WERI-Rb-1 (cell line): ENCODE results near the gene LCN6.
A peak's percentile ranks its signal among the peaks of the same experiment; 100 is the strongest.
"Not testable (repeated sequence)": the region's sequence is repeated elsewhere in the genome, so short reads cannot be mapped to it uniquely, and the experiment has no call there.

Experiments
- DNase-seq: peaks from one replicate; pipeline ENCODE4 v3.0.0-alpha.2; 2020
- H3K27ac ChIP-seq: fragments of 250-450 bp; sonication (Bioruptor Pico); 2 replicates; pipeline ENCODE4 v1.5.1; 2020; ENCODE audit warnings: mild to moderate bottlenecking, moderate library complexity
- H3K27me3 ChIP-seq: fragments of 250-450 bp; sonication (Bioruptor Pico); 2 replicates; pipeline ENCODE4 v1.5.1; 2021; ENCODE audit warnings: mild to moderate bottlenecking, low read depth, moderate library complexity; ENCODE audit not compliant: insufficient read depth, severe bottlenecking
- H3K36me3 ChIP-seq: fragments of 250-450 bp; sonication (Bioruptor Pico); 2 replicates; pipeline ENCODE4 v1.5.1; 2020; ENCODE audit warnings: mild to moderate bottlenecking, moderate library complexity
- H3K4me3 ChIP-seq: 2 replicates; pipeline ENCODE4 v1.5.1; 2011; ENCODE audit warnings: low read depth, mild to moderate bottlenecking, control low read depth, low read length
- H3K9me3 ChIP-seq: fragments of 250-450 bp; sonication (Bioruptor Pico); 2 replicates; pipeline ENCODE4 v1.5.1; 2021; ENCODE audit warnings: mild to moderate bottlenecking, moderate library complexity; ENCODE audit not compliant: severe bottlenecking
- TF ChIP-seq, protein P1 (sequence below): IDR thresholded peaks from 2 replicates; pipeline ENCODE4 v1.5.1; 2011; ENCODE audit warnings: low read depth, mild to moderate bottlenecking, control low read depth, inconsistent platforms, low read length

The LCN6 gene

DNA sequence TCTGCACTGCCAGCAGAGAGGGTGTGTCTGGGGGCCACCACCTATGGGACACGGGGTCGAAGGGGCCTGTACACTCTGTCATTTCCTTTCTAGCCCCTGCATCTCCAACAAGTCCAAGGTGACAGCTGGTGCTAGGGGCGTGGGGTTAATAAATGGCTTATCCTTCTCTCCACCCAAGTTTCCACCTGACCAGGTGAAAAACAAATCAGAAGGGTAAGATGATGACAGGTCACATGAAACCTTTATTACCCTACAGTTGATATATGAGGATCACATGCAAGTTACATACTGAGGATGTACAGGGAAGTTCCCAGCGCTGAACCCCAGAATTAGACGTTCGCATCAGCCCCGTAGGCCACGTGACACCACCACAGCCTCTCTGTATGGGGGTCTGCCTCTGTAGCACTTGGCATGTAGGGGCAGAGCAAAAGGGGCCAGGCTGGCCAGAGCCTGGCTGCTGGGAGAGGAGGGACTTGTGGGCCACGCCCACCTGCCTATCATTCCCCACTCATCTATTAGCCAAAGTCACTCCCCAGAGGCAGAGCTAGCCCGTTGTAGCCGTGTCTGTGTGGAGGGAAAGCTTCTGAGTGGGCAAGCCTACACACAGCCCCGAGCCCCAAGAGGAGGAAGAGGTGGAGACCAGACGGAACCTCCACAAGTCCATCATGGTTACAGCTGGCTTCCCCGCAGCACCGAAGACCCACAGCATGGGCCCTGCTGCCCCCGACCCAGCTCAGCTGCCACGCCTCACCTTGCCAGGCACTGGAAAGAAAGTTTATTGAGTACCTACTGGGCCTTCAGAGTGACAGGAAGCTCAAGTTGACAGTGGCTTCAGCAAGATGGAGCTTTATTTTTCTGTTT, 45.0 kb upstream of the LCN6 start:
- Histone ChIP-seq H3K27ac (peak overlapping the region; percentile 3; the same call in 1 of the 2 replicates), H3K9me3 (no peaks in the 10 kb centered on the region), H3K4me3 (no peak overlapping the region), H3K27me3 (no peaks in the 10 kb centered on the region), H3K36me3 (peaks cover 8% of the 10 kb centered on the region)
- TF ChIP-seq, protein P1, sequence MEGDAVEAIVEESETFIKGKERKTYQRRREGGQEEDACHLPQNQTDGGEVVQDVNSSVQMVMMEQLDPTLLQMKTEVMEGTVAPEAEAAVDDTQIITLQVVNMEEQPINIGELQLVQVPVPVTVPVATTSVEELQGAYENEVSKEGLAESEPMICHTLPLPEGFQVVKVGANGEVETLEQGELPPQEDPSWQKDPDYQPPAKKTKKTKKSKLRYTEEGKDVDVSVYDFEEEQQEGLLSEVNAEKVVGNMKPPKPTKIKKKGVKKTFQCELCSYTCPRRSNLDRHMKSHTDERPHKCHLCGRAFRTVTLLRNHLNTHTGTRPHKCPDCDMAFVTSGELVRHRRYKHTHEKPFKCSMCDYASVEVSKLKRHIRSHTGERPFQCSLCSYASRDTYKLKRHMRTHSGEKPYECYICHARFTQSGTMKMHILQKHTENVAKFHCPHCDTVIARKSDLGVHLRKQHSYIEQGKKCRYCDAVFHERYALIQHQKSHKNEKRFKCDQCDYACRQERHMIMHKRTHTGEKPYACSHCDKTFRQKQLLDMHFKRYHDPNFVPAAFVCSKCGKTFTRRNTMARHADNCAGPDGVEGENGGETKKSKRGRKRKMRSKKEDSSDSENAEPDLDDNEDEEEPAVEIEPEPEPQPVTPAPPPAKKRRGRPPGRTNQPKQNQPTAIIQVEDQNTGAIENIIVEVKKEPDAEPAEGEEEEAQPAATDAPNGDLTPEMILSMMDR = no peak
- DNase-seq = peak; percentile 53

DNA sequence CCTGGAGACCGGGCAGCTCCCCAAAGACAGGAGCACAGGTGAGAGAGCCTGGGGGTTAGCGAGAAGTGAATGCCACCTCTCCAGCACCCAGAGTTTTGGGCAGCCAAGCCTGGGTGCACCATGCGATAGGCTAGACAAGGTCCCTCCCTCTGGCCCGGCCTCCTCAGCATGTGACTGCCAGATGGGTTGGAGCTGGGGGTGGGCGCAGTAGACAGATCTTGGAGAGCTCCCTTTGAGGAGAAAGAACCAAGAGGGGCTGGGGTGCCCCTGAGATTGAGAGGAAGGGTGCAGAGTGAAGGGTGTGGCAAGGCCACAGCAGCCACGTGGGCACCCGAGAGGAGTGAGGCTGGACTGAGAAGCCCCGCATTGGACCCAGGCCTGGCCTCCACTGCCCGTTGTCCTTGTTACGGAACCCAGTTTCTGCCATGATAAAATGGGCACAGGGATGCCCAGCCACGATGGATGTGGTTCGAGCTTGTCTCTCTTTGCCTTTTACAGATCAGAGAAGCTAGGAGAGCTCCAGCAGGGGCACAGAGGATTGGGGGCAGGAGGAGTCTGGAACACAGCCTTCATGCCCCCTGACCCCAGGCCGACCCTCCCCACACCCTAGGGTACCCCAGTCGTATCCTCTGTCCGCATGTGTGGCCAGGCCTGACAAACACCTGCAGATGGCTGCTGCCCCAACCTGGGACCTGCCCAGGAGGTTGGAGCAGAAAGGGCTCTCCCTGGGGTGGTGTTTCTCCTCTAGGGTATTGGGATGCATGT, 44.2 kb upstream of the LCN6 start:
- Histone ChIP-seq H3K36me3 (peaks cover 8% of the 10 kb centered on the region), H3K4me3 (no peak overlapping the region), H3K27me3 (no peaks in the 10 kb centered on the region), H3K27ac (peak overlapping the region; percentile 3), H3K9me3 (no peaks in the 10 kb centered on the region)
- TF ChIP-seq, protein P1 = no peak
- DNase-seq = no peak

DNA sequence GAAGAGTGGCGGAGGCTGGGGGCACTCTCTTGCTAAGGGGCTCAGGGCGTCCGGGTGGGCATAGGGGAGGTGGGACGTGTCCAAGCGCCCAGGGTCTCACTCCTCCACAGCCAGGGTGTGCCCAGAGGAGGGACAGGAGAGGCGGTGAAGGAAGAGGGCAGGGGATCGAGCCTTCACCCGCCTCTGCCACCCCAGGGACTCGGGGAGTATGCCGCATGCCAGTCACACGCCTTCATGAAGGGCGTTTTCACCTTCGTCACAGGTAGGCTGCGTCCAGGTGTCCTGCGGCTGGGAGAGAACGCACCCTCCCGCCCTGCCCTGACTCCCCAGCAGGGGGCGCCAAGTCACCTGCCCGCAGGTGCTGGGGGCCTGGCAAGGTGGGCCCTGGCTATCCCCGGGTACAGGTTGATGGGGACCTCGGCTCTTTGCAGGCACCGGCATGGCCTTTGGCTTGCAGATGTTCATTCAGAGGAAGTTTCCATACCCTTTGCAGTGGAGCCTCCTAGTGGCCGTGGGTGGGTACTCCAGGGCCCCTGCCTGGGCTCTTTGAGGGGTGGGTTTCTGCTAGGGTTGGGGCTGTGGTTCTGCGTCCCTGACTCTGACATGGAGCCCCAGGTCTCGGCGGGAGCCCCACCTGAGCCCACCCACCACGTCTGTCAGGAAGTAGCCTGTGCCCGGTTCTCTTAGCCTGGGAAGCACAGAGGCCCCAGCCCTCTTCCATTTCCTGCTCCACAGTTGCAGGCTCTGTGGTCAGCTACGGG, 43.4 kb upstream of the LCN6 start:
- peaks cover 8% of the 10 kb centered on the region for H3K36me3 ChIP-seq
- no peaks in the 10 kb centered on the region for H3K27me3 ChIP-seq
- TF ChIP-seq, protein P1 = peak; percentile 89
- DNase-seq = peak; percentile 75
- H3K9me3 ChIP-seq = no peaks in the 10 kb centered on the region
- peak overlapping the region; percentile 85 for H3K27ac ChIP-seq
- H3K4me3 ChIP-seq = peak overlapping the region; percentile 82

DNA sequence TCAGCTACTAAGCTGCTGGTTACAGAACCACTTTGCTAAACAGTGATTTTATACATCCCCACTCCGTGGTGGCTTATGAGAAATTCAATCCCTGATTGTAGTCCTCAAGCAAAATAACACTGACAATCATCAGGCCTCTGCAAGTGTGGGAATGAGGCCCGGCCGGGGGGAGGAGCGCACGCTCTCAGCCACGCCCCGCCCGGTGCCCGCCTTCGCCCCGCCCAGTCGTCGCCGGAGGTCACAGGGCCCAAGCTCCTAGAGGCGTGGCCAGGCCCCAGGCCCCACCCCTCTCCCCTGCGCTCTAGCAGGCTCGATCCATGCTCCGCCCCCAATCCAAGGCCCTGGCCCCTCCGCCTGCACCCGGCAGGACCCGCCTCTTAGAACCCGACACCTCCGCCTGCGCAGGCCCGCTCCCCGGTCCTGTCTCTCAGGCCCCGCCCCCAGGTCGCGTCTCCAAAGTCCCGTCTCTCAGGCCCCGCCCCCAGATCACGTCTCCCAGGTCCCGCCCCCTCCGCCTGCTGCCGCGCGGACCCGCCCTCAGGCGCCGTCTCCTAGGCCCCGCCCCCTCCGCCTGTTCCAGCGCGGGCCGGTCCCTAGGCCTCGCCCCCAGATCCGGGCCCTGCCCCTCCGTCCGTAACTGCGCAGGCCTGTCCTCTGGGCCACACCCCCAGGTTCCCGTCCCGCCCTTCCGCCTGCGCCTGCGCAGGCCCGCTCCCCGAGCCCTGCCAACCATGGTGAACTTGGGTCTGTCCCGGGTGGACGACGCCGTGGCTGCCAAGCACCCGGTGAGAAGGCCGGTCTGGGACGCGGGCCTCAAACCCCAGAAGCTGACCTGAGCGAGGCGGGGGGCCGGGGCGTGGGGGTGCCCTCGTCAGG, 42.6 kb upstream of the LCN6 start, which contains the start of gene TMEM141:
Gene TMEM141 (plus strand): TSS at position 705 of the 876 bp plus-strand sequence. CDS start 27 bp downstream, at position 732.
- Histone ChIP-seq H3K9me3 (no peaks in the 10 kb centered on the region), H3K27me3 (no peaks in the 10 kb centered on the region), H3K27ac (peak within 1 kb of the TSS; percentile 89), H3K4me3 (peak within 1 kb of the TSS; percentile 82), H3K36me3 (peaks cover 8% of the 10 kb centered on the region)
- DNase-seq = peak; percentile 100
- TF ChIP-seq, protein P1 = no peak

DNA sequence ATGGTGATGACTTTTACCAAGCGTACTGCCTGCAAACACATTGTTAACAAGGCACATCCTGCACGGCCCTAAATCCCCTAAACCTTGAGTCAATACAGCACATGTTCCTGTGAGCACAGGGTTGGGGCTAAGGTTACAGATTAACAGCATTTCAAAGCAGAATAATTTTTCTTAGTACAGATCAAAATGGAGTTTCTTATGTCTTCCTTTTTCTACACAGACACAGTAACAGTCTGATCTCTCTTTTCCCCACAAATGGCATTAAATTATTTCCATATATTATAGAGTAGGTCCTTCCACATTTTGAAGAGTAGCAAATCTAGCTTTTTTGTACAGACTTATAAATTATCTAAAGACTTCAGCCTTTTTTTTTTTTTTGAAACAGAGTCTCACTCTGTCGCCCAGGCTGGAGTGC, 41.2 kb upstream of the LCN6 start:
- Histone ChIP-seq H3K36me3 (peaks cover 8% of the 10 kb centered on the region), H3K27ac (peak overlapping the region; percentile 89), H3K9me3 (no peaks in the 10 kb centered on the region), H3K27me3 (no peaks in the 10 kb centered on the region), H3K4me3 (no peak overlapping the region)
- no peak for DNase-seq
- TF ChIP-seq, protein P1 = no peak

DNA sequence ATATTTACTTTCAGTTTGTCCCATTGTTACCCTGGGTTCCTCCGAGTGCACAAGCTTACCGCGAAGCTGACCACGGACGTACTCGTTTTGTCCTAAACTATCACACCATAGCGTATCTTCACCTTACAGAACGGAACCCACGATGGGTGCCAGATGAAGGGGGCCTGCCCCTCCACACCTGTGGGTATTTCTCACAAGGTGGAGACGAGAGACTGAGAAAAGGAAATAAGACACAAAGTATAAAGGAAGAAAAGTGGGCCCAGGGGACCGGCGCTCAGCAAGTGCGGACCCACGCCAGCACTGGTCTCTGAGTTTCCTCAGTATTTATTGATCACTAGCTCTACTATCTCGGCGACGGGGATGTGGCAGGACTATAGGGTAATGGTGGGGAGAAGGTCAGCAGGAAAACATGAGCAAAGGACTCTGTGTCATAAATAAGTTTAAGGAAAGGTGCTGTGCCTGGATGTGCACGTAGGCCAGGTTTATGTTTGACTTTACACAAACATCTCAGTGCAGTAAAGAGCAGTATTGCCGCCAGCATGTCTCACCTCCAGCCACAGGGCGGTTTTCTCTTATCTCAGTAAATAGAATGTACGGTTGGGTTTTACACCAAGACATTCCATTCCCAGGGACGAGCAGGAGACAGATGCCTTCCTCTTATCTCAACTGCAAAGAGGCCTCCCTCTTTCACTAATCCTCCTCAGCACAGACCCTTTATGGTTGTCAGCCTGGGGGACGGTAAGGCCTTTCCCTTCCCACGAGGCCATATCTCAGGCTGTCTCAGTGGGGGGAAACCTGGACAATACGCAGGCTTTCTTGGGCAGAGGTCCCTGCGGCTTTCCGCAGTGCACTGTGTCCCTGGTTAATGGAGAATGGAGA, 40.6 kb upstream of the LCN6 start:
- H3K27me3 ChIP-seq, H3K9me3 ChIP-seq, H3K36me3 ChIP-seq: not testable (repeated sequence)
- H3K4me3 ChIP-seq = peak overlapping the region; percentile 2; the same call in 1 of the 2 replicates
- H3K27ac ChIP-seq = peak overlapping the region; percentile 89
- peak; percentile 71 for DNase-seq
